ENCODE data around the gene TRPM3.

Gene TRPM3

GRCh38 chr9:70883056-70883455 is 238.4 kb downstream of the TRPM3 start:
- TF ChIP-seq, protein P1, sequence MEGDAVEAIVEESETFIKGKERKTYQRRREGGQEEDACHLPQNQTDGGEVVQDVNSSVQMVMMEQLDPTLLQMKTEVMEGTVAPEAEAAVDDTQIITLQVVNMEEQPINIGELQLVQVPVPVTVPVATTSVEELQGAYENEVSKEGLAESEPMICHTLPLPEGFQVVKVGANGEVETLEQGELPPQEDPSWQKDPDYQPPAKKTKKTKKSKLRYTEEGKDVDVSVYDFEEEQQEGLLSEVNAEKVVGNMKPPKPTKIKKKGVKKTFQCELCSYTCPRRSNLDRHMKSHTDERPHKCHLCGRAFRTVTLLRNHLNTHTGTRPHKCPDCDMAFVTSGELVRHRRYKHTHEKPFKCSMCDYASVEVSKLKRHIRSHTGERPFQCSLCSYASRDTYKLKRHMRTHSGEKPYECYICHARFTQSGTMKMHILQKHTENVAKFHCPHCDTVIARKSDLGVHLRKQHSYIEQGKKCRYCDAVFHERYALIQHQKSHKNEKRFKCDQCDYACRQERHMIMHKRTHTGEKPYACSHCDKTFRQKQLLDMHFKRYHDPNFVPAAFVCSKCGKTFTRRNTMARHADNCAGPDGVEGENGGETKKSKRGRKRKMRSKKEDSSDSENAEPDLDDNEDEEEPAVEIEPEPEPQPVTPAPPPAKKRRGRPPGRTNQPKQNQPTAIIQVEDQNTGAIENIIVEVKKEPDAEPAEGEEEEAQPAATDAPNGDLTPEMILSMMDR (IDR thresholded peaks at IDR 0.05; ENCODE audit: insufficient read depth, low read length, missing control alignments) = no peak
- CTCF ChIA-PET = no interaction called here
- no peak for DNase-seq (ENCODE audit: low read depth, low spot score)
- POLR2A ChIA-PET = no interaction called here
- H3K4me3 ChIP-seq (ENCODE audit: low read depth, low read length) = no peak overlapping the region

DNA sequence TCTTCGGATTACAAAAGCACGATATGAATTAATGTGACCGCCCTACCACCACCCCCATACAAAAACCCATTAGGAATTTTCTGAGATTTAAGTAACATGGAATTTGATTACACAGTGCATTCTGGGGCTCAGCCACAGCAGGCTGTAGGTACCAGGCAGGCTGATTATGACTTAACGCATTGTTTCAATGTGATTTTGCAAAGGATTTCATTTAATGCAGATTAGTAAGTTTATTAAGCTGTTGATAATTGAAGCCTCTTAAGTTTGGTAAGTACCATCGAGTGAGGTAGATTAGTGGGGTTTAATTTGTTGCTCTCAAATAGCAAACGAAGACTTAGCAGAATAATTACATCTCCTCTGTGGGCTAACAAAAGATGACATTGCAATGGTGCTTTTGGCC is 240.1 kb downstream of the TRPM3 start:
- no peak for DNase-seq (ENCODE audit: low read depth, low spot score)
- TF ChIP-seq, protein P1 (IDR thresholded peaks at IDR 0.05; ENCODE audit: insufficient read depth, low read length, missing control alignments) = no peak
- CTCF ChIA-PET = no interaction called here
- POLR2A ChIA-PET = no interaction called here
- H3K4me3 ChIP-seq (ENCODE audit: low read depth, low read length) = no peak overlapping the region

GRCh38 chr9:70880535-70880934 is 240.9 kb downstream of the TRPM3 start:
- TF ChIP-seq, protein P1 (IDR thresholded peaks at IDR 0.05; ENCODE audit: insufficient read depth, low read length, missing control alignments) = no peak
- CTCF ChIA-PET = no interaction called here
- POLR2A ChIA-PET = no interaction called here

DNA sequence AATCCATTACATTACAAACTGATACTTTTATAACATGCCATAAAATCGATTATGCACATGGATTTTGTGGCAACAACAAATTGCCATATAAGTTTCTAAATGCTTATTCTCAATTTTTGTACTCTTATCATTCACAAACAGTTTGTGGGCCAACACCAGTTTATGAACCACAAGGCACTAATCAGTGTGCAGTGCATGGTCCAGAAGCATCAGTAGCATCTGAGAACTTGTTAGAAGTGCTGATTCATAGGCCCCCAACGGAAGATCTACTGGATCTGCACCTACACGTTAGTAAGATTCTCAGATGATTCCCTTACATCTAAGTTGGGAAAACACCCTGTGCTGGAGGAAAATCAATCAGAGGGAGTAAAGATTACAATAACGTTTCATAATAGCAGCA is 242.8 kb downstream of the TRPM3 start:
- CTCF ChIA-PET = no interaction called here
- DNase-seq (ENCODE audit: low read depth, low spot score) = no peak
- H3K4me3 ChIP-seq (ENCODE audit: low read depth, low read length) = no peak overlapping the region
- TF ChIP-seq, protein P1 (IDR thresholded peaks at IDR 0.05; ENCODE audit: insufficient read depth, low read length, missing control alignments) = no peak
- POLR2A ChIA-PET = no interaction called here

More at GRCh38 chr9:70880535-70880934, 240.9 kb downstream of the TRPM3 start:
- no peak overlapping the region for H3K4me3 ChIP-seq (ENCODE audit: low read depth, low read length)
- DNase-seq (ENCODE audit: low read depth, low spot score) = no peak

- no peak for DNase-seq (ENCODE audit: low read depth, low spot score)
- POLR2A ChIA-PET = no interaction called here
- H3K4me3 ChIP-seq (ENCODE audit: low read depth, low read length) = no peak overlapping the region
- CTCF ChIA-PET = no interaction called here
- TF ChIP-seq, protein P1 (IDR thresholded peaks at IDR 0.05; ENCODE audit: insufficient read depth, low read length, missing control alignments) = no peak
Observed at GRCh38 chr9:70874451-70874850, 247.0 kb downstream of the TRPM3 start.

DNA sequence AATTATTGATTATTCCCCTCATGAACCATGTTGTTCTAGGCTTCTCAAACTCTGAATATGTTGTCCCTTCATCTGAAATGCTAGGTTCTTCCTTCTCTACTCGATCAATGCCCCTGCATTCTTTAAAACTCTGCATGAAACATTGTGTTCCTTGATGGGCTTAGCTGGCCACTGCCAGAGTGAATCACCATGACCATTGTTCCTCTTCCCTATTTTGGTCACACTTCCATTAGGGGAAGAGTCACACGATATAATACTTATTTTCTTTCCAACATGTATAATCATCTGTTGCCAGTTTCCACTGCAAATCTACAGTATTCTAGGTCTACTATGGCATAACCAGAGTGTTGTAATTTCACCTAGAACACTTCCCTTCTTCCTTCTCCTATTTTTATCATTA is 247.9 kb downstream of the TRPM3 start:
- ChIA-PET POLR2A (no interaction called here), CTCF (no interaction called here)
- no peak for DNase-seq (ENCODE audit: low read depth, low spot score)
- TF ChIP-seq, protein P1 (IDR thresholded peaks at IDR 0.05; ENCODE audit: insufficient read depth, low read length, missing control alignments) = no peak
- no peak overlapping the region for H3K4me3 ChIP-seq (ENCODE audit: low read depth, low read length)
